ENCODE data around the gene C1QTNF5.

C1QTNF5 gene

DNA sequence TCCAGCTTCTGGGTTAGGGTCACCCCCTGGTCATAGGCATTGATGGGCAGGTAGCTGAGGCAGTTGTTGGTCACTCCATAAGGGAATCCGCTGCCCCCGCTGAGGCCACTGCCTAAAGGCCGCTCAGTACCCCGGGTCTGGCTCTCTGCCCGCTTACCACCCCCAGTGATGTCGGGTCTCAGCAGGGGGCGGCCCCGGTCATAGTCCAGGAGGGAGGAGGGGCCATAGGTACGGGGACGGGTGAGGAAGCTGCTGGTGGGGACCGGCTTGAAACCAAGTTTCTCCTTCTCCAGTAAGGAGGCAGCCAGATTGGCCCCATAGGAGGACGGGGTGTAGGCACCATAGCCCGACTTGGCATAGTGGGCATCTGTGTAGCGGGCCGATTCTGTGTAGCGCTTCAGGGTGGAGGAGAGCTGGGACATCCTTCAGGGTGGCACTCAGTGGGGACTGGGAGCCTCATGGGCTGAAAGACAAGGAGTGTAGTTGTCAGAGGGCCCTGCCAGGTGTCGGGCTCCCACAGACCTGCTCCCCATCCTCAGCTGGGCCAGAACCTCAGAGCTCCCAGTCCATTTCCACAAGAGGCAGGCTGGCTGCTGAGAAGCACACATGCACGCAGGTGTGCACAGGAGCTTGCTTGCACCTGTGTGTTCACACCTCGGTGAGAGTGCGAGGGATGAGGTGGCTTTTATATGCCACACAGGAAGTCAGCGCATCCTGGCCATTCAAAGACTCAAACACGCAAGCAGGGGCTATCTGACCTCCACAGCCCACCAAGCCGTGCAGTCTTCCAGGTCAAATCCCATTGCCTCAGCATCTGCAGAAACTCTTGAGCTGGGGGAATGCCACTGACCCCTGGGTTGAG, 32.6 kb upstream of the C1QTNF5 start:
- no peak for DNase-seq

DNA sequence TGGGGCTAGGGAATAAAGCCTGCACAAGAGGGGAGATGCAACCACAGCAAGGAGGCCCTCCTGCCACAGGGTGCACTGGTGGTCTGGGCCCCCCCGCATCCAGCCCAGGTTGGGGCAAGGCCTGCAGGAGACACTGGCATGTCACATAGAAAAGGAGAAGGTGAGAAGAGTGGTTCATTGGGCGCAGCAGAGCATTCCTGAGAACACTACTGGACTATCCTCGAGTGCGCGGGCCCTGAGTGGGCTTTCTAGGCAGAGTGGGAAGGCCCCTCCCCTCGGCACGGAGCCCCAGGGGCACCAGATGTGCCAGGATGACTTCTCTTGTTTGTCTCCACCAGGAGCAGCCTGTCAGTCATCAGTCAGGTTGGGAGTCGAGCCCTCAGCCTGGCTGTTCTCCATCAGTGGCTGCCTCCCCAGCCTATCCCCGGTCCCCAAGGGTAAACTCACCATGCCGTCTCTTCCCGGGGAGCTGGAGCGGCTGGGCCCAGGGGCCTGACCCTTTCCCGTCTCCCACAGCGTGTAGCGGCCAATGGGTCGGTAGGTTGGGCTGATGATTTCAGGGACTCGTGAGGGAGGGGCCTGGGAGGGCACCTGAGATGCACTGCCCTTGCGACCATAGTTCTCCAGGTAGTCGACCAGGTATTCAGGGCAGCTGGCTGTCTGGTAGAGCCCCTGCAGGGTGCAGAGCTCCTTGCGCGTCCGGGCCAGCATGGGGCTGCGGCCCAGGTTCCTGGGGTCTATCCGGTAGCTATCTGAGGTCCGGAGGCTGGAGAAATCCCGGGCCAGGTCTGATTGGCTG, 31.8 kb upstream of the C1QTNF5 start:
- DNase-seq: no peak

DNA sequence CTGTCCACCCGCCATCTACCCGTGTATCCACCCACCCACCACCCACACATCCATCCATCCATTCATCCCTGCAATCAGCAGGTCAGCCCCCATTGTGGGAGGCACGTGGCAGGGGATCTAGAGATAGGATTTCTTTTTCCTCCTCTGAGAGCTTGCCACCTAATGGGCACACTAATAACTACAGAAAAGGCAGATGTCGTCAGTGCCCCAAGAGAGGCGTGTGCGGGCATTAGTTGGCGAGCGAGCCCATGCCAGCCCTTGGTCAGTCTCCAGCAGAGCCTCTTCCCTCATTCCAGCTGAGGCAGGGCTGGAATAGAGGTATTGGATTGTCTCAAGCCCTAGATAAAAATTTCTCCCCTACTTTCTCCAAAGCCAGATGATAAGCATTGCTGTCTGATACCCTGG, 31.1 kb upstream of the C1QTNF5 start:
- DNase-seq: no peak

DNA sequence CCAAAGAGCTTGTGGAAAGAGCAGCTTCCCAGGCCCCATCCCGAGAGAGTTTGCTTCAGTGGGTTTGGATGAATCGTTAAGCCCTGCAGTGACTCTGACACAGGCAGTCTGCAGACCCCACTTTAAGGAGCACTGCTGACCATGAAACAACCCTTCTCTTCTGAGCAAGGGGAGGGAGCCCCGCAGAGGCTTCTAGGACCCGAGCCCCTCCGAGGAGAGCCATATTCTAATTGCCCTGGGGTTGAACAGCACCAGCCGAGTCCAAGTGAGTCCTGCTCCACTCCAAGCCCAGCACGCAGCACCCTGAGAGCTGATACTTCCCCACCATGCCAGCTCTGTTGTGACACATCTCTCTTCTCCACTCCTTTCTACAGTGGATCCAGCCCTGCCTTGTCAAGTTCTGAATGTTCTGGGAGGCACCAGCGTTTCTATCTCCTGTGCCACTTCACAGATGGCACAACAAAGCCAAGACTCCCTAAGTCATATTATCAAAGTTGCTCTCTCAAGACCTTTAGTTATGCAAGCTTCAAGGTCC, 30.5 kb upstream of the C1QTNF5 start:
- no peak for DNase-seq

DNA sequence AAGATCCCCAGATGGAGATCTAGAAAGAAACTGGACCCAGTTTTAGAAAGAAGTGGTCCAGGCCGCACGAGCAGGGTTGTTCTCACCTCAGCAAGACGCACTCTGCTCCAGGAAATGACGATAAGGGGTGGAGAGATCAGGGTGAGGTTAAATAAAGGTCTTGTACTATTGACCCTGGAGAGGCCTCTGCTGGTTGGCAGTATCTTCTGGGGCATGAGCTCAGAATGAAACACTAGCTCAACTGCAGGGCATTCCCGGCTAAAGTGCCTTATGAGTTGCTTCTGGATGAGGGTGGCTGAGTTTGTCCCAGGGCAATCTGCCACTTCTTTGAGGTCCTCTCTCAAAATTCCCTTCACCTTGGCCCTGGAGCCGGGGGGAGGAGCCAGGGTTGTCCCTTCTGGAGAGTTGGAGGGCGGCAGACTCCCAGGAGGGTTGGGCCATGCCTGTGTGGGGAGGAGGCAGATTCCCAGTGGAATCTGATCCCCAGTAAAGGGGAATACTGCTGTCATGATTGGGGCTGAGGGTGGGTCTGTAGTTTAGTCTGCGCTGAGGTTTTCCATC, 29.9 kb upstream of the C1QTNF5 start:
- DNase-seq: no peak

DNA sequence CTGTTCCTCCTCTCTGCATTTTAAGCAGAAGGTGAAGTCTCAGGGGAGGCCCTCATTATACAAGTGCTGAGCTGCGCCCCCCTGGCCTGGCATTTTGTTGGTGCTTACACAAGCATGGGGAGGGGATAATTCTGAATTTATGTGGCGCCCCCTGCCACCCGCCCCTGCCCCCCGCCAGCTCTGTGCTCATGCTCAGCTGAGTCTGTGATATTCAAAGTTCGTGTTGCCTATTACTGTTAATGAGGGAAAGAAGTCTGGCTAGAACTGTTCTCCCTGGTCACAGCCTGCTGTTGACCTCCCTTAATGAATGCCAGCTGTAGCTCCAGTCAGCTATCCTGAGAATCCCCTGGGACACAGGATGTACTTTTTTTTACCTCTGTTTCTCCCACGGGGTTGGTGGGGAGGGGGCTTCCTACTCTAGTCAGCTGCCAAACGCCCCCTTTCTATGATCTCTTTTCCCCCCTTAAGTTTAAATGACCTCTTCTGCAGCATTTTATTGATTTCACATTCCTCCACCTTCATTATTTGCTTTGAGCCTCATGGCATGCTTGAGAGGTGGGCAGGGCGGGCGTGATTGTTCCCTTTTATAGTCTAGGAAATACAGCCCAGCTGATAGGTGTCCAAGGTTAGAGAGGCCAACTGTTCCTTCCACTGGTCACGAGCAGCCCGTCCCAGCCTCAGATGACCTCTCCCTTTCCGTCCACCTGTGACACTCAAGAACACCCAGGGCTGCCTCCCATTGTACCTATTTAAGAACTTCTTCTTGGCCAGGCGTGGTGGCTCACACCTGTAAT, 28.6 kb upstream of the C1QTNF5 start:
- DNase-seq: no peak

DNA sequence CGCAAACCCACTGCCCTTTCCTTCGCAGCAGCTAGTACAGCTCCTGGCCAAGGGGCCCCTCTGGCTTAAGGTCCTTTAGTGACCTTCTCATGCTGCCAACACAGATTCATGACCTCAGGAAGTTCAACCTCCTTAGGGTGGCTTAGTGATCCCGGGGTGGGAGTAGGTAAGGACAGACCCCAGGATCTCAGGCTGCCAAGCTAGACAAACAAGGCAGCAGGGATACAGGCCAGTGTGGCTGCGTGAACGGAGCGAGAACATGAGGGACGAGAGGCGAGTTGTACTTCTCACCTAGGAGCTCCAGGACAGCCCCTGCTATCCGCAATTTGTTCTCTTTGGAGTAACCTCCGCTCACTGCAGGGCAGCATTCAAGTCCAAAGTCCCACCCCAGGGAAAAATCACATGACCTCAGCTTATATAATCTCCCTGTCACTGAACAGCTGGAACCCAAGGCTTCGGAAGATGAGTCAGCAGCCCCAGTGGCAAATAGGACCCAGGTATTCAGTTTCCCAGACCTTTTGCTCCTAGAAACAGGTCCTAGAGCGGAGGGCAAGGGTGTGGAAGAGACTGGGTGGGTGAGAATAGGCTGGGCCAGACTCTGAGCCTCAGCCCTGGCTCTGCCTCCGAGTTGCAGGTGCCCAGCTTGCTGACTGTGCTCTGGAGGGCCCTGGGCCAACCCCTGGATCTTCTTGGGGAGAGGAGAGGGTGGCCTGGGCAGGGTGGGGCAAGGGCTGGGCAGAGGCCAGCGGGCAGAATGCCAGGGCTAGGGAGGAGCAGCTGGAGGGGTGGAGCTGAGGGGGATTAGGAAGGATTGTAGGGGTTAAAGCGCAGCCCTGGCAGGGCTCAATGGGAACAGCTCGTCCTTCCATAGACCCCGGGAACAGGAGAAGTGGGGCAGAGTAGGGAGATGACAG, 27.7 kb upstream of the C1QTNF5 start:
- DNase-seq: no peak

DNA sequence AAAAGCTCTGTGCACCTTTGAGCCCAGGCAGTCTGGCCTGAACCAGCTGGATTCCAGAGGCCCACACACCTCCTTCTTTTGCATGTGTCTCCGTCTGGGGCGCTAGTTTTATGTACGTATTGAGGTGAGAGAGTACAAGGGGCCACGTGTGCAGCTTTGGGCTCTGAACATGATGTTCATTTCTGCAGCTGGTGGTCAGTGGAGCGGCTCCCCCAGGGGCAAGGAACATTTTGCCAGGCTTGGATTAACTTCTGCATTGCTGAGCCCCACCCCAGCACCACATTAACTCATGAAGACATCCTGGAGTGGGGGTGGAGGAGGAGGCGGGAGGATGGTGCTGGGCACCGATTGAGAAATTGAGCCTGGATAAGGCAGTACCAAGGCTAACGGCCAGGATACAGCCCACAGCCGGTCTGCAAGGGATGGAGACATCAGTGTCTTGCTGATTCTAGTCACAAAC, 27.0 kb upstream of the C1QTNF5 start:
- DNase-seq: no peak

DNA sequence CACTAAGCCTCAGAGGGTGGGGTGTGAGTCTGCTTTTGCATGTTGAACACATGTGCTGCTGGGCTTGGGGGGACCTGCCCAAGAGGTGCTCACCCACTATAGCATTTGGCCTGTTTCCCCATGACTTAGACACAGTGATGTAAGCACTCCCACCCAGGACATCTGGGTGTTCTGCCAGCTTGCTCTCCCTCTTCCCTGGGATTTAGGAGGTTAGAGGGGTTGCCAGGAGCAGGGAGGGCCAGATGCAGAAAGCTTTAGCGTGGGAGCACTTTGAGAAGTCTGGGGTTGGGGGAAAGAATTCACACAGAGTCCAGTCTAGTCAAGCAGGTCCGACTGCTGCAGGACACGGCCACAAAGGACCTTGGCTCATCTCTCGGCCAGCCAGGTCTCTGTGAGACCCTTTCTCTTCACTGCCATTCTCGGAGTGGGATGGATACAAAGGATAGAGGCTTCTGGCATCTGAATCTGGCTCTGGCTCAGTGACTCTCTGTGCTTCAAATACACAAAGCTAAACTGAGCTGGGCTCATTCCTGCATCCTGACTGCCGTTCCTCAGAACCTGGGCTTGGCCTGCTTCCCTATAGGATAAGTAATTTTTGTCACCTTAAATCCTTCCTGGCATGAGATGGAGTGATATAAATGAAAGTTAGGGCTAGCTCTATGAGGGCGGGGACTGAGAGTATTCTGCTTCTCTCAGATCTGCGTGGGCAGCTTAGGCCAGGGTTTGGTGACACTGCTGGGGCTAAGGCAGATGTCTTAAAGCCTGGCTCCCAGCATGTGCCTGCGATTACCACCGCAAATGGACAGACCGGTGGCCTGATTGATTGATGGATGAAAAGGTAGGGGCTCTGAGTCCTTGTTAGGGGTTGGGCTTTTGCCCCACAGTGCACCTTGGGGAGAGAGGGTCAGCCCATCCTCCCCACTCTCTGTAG, 26.3 kb upstream of the C1QTNF5 start:
- DNase-seq: no peak

DNA sequence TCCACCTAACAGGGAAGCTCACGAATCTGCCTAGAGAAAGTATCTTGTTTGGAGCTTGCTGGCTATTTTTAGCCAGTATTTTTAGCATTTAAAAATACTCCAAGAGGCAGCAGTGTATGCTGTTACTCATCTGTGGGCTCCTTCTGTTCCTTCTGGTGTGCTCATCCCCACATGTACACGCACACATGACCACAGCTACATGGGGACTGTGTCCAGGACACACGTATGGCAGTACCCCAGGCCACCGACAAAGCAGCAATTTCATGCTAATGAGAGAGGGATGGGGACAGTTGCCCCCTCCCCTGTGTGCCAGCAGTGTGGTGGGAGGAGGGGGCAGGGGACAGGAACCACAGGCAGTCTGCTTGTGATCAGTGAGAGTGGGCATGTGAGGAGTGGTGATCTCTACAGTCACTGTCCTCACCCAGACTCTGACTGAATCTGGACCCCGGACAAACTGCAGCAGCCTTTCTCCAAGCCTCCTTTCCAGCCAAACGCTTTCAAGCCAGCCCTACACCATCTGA, 24.4 kb upstream of the C1QTNF5 start:
- no peak for DNase-seq

DNA sequence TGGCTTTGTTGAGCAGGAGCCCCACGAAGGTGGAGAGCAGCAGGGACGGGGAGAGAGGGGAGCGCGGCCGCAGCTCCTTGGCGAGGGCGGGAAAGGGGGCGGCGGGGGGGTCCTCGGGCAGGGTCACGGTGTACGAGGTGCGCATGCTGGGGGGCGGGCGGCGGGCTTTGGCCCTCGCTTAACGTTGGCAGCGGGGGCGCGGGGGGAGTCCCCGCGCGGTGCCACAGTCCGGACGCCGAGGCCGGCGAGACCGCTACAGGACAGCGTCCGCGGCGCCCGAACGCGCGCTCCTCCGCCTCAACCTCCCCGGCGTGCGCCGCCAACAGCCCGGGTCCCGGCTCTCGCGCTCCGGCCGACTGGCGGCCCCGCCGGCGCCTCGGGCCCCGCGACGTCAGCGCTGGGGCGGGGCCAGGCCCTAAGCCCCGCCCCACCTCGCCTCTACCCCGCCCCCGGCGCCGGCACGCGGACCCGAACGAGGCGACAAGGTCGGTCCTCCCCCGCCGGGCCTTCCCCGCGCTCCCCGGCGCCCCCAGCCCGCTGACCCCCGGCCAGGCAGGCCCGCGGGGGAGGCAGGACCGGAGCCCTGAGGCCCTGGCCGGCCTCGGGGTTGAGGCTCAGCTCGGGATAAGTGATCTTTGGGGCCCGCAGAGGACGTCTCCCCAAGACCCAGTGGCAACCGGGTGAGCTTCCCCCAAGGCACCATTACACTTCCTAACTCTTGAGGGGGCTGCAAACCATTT, 23.3 kb upstream of the C1QTNF5 start:
- DNase-seq: peak; percentile 38 to 39

DNA sequence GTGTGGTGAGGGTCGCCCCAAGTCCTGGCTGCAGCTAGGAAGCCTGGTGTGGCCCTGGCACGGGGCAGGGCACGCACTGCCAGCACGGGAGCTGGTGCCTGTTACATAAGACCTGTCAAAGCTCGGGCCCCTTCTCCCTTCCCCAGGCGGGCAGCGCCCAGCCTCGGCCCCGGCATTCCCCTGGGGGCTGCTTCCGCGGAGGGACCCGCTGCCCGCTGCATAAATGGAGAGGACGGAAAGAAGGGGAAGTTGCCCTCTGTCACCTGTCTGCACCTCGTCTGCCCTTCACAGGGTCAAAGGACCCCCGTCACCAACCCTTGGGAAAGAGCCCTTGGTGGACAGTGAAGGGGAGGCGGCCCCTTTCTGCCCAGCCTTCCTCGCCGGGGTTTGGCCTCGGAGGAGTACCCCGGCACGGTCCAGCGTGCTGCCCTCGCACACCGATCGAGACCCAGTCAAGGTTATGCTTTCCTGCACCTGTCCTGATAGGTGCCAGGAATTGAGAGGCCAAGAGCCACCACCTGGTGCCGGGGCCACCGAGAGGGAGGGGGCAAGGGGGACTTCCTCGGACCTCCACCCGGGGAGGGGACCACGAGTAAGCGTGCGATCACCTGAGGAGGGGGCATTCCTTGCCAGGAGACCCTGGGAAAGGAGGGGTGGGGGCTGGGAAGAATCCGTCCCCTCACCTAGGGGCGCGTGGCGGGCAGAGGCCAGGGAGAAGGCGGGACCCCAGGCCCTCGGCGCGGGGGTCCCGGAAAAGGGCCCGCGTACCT, 22.6 kb upstream of the C1QTNF5 start:
- DNase-seq: no peak

DNA sequence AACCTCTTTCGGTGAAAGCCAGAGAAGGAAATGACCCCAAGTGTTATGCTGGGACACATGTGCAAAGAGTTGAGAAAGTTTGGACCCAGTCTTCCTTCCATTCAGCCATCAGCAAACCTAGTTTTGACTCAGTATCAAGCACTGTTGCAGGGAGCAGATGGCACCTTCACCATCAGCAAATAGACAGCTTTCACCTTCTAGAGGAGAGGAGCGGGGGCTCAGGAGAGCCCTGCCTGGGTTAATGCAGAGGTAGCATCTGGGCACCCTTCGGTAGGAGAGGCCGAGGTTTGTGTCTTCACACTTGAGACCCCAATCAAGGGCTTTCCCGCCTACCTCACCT, 22.0 kb upstream of the C1QTNF5 start:
- no peak for DNase-seq

DNA sequence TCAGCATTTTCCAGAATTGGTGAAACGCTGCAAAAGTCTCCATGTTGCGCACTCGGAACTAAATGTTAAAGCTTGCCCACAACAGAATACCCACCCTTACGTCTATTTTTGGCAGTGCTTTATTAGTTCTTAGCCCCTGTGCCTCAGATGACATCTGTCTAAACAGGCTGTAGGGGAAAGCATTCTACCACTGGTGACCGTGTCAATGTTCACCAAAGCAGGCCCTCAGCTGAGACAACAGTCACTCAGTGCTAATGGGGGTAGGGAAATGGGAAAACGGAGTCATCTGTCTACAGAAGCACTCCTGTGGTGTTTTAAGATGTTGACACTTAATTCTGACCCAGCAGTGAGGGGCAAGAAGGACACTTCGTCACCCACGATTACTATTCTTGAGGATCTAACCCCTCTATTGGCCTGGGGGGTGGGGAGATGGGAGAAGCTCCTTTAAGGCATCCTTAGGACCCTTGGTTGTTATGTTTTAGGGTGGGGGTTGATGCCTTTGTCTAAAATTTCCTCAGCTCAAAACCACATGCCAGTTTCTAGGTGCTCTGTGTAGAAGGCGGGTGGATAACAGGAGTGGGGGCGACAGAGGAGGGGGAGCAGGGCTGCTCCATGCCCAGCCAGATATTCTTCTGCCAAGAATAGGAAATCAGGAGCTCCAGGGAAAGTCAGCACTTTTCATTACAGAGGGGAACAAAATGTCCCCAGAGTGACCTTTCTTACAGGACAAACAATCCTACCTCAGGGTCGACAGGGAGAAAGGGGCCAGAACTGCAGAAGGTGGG, 21.4 kb upstream of the C1QTNF5 start:
- no peak for DNase-seq

DNA sequence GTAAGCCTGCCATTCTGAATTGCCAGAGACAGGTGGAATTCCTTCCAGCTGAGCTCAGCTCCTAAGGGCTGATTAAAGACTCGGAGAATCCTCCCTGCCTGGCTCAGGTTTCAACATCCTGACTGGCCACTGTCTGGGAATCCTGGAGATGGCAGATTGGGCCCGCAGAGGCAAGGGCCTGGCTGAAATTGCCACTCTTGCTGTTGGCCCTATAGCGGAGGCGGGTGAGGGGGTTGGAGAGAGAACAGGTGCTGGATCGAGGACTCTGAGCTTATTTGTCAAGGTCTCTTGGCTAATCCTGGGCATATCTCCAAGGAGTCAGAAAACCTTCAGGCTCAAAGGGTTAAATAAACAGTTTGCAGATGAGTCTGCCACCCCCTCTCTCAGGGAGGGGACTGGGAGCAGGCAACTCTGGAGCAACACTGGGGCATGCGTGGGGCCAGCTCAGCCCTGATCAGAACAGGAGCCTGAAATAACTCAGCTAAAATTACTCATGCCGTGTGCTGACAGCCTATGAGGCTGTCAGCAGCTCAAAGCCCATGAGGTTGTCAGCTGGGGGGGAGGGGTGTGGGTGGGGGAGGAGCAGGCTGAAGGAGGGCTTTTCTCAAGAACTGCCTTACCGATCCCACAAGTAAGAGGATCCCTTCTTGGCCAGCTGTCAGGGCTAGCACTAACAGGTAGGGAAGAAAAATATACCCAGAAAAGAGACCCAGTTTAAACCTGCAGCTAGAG, 20.5 kb upstream of the C1QTNF5 start:
- DNase-seq: no peak

DNA sequence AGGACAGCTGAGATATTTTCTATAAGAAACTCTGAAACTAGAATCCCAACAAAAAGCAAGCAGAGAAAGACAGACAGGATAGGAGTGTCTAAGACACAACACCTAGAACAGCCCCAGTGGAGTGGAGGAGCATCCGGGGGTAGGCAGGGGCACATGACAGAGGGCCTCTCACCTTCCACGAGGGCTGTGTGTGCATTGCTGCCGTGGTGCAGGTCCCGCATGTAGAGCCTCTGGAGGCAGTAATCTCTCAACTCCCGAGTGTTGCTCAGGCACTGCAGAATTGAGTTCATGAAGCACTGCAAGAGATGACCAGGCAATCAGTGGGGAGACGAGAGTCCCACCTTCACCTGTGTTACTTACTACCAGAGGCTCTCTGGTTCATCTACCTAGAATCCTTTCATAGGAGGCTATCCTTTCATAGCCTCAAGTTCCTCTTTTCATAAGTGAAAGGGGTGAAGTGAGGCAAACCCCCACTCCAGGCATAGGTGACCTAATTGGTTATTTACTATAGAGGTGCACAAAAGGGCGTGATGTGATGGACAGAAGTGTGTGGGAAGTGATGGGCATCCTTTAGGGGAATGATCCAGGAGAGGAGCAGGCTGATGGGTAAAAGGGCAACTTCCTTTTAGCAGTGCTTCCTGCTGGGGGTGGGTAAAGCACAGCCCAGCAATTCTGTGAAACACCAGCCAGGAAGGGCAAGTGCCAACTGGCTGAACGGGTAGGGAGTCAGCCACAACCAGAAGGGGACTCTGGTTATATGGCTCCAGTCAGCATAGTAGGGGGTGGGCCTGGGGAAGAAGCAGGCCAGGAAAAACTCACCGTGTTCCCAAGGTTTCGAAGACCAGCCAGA, 18.9 kb upstream of the C1QTNF5 start:
- no peak for DNase-seq
